GM21390 (cell line): ENCODE data around the gene NAV2.
"Not testable (repeated sequence)": the region's sequence is repeated elsewhere in the genome, so short reads cannot be mapped to it uniquely, and the experiment has no call there.

Experiments
- ATAC-seq: cut with Tn5 transposase; IDR thresholded peaks from one replicate; pipeline ENCODE4 v1.9.1; 2021; ENCODE audit not compliant: unreplicated experiment

The NAV2 gene

GRCh38 chr11:20066013-20066782, 353.6 kb downstream of the NAV2 start:
- ATAC-seq: no peak

GRCh38 chr11:20066783-20067156, 354.1 kb downstream of the NAV2 start:
- no peak for ATAC-seq

GRCh38 chr11:20067665-20068064, 355.0 kb downstream of the NAV2 start:
- no peak for ATAC-seq

- ATAC-seq: no peak
Measured at GRCh38 chr11:20068691-20069090, 356.1 kb downstream of the NAV2 start.

- no peak for ATAC-seq
Measured at GRCh38 chr11:20070459-20070858, 357.8 kb downstream of the NAV2 start.

GRCh38 chr11:20075627-20076026, 363.0 kb downstream of the NAV2 start:
- no peak for ATAC-seq

GRCh38 chr11:20078846-20079245, 366.2 kb downstream of the NAV2 start:
- ATAC-seq: no peak

- ATAC-seq: peak; percentile 85
Measured at GRCh38 chr11:20080032-20080685, 367.5 kb downstream of the NAV2 start.

GRCh38 chr11:20081336-20081735, 368.7 kb downstream of the NAV2 start:
- ATAC-seq: no peak

GRCh38 chr11:20083877-20084276, 371.2 kb downstream of the NAV2 start:
- not testable (repeated sequence) for ATAC-seq

- ATAC-seq: no peak
Measured at GRCh38 chr11:20084921-20085814, 372.5 kb downstream of the NAV2 start.

- ATAC-seq: no peak
Measured at GRCh38 chr11:20085918-20086317, 373.3 kb downstream of the NAV2 start.

GRCh38 chr11:20087118-20087521, 374.5 kb downstream of the NAV2 start:
- ATAC-seq: no peak

GRCh38 chr11:20088397-20089225, 376.0 kb downstream of the NAV2 start:
- no peak for ATAC-seq

- no peak for ATAC-seq
Measured at GRCh38 chr11:20089367-20089766, 376.7 kb downstream of the NAV2 start.

GRCh38 chr11:20089796-20090653, 377.4 kb downstream of the NAV2 start:
- no peak for ATAC-seq

- no peak for ATAC-seq
Measured at GRCh38 chr11:20090654-20091374, 378.2 kb downstream of the NAV2 start.

GRCh38 chr11:20093775-20094174, 381.1 kb downstream of the NAV2 start:
- no peak for ATAC-seq

GRCh38 chr11:20095189-20095588, 382.6 kb downstream of the NAV2 start:
- no peak for ATAC-seq
